Stimulated activated CD8-positive, alpha-beta memory T cell treated with anti-CD3 and anti-CD28 coated beads, Interleukin-4, amount 100 ng/mL, for 4 hours (primary cell): Measurements from ENCODE around the gene UBE2G2.

Experiments
- DNase-seq, 2 donors: peaks; one replicate each; pipeline ENCODE4 v3.0.0-alpha.2; 2020; ENCODE audit warnings: low read depth in 2 of 2, low spot score in 1 of 2

UBE2G2 gene

DNA sequence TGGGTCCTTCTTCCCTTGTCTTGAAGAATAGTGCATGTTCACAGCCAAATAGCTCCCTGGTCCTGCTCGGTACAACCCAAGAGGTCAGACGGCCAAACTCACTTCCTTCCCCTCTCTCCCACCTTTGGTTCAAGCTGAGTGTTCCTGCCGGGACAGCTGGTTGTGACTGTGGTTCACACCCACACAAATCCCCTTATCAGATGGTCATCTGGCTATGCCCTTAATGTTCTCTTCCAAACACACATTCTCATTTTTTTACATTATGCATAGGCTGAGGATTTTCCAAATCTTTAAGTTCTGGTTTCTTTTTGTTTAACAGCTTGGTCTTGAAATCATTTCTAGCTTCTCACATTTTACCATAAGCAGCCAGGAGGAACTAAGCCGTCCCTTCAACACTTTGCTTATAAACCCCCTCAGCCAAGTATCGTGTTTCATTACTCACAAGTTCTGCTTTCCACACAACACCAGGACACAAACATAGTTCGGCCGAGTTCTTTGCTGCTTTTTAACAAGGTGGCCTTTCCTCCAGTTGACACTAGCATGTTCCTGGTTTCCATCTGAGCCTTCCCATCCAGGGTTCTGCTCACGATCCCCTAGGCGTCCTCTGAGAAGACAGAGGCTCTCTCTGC lies 70.6 kb downstream of the UBE2G2 start:
- DNase-seq = no peak

GRCh38 chr21:44730028-44730395 lies 71.6 kb downstream of the UBE2G2 start:
- no peak for DNase-seq

- DNase-seq = no peak
These were observed 72.1 kb downstream of the UBE2G2 start for GRCh38 chr21:44729336-44730027.

DNA sequence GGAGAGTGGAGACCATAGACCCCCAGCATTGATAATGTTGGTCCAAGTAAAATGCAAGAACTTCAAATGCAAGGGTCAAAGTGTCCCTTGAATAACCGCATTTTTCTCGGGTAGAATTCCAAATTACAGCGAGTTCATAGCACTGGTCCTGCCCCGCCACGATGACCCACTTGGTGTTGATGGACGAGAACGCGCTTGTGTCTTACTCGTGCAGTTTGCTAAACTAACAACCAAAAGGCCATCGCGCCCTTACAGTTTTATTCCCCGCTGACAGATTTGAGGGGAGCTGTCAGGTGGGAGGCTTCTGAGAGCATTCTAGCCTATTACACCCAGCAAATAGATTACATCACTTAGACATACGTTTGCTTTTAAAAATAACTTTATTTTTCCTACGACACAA lies 72.9 kb downstream of the UBE2G2 start:
- no peak for DNase-seq

DNA sequence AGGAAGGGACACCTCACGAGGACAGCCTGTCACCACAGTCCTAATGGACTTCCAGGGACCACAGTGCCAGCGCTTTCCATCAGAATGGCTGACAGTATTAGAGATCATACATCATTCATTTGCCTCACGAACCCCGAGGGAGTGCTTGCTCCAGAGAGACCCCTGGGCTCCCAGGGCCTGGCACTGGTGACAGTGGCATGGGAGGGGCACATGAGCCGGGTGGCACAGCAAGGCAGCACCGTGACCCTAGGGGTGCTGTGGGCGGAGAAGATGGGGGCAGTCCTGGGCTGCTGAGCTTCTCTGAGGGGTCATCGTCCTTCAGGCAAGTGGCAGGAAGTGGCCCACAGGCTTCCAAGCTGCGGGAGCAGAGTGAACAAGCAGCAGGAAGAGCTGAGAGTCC lies 73.9 kb downstream of the UBE2G2 start:
- DNase-seq = no peak

- no peak for DNase-seq
These were observed 74.3 kb downstream of the UBE2G2 start for GRCh38 chr21:44727321-44727720.

DNA sequence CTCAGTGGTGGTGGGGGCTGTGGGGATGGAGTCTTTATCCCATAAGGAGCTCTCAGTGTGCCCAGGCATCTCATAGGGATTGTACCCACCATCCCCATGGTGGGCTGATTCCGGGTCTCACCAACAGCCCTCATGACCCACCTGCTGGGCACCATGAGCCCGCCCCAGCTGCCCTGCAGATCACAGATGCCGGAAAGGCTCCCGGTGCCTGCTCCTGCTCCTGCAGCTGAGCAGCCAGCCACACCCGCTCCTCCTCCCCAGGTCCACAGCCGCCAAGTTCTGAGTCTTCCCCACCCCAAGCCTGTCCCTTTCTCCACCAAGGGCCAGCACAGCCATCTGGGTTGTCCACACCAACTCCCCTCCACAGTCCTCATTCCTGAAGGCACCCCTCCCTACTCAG lies 74.8 kb downstream of the UBE2G2 start:
- no peak for DNase-seq

- DNase-seq = no peak
These were observed 76.7 kb downstream of the UBE2G2 start for GRCh38 chr21:44724926-44725325.

DNA sequence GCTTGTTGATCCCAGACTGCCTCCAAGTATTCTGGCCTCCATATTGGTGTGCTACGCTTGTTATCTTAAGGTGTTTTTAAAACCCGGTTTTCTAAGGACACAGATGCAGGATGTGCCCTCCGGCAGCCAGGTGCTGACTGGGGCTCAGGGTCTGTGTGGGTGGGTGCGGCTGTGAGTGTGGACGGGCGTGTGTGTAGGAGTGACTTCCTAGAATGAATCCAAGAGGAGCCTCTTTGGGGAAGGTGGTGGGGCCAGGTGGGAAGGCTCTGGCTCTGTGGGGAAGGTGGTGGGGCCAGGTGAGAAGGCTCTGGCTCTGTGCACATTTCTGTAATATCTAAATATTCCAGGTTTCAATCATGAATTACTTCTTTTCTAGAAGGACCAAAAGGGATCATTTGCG lies 77.4 kb downstream of the UBE2G2 start:
- DNase-seq = no peak

DNA sequence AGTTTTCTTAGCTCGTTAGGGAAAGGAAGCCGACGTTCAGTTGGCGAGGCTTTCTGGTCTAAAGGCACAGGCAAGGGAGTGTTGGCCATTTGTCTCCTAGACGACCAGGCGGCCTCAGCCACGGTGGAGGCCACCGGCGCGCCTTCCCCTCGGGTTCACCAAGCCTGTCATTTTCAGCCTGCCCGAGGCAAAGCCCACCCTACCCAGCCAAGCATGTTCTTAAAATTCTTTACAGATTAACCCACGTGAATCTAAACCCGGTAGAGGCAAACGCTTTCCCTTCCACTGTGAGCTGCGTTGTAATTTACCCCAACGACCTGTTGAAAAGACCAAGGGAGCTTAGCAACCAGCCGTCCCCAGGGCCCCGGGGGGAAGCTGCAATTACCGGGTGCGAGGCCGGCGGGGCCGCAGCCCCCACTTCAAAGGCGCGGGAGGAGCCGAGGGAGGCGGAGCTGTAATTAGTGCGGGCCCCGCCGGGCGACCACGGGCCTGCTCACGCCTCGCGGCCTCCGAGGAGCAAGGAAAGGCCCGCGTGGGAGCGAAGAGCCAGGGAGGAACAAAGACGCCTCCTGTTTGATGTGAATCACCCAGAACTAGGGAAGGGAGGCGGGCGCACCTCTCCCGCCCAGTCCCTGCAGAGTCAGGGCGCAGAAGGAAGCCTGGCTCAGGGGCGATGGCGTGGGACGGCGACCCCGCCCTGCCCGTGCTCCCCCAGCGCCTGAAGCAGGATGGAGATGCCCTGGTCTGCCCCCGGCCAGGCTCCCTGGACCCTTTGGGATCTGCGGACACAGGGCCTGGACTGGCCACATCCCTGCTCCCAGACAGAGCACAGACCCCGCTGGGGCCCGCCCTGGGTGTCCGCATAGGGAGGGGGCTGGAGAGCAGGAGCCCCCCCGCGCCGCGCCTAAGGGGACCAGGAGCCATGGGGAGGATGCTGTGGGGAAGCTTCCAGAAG lies 78.2 kb downstream of the UBE2G2 start:
- DNase-seq = no peak

GRCh38 chr21:44722731-44723130 lies 78.9 kb downstream of the UBE2G2 start:
- DNase-seq = no peak

- DNase-seq = no peak
These were observed 81.5 kb downstream of the UBE2G2 start for GRCh38 chr21:44720170-44720569.
